GM10266 (cell line): ENCODE data around the gene RAB1B.
"Not testable (repeated sequence)": the region's sequence is repeated elsewhere in the genome, so short reads cannot be mapped to it uniquely, and the experiment has no call there.

ENCODE experiments used
- DNase-seq: peaks from one replicate; pipeline ENCODE4 v3.0.0; 2012; ENCODE audit errors: extremely low spot score
- CTCF ChIP-seq: IDR thresholded peaks from 2 replicates; pipeline ENCODE4 v1.5.1; 2012; ENCODE audit warnings: mild to moderate bottlenecking, low read depth; ENCODE audit not compliant: control insufficient read depth, insufficient read depth; ENCODE audit errors: missing control alignments

RAB1B gene

GRCh38 chr11:66293777-66294625 lies 25.6 kb downstream of the RAB1B start:
- no peak for TF ChIP-seq CTCF

GRCh38 chr11:66294626-66295620 lies 26.5 kb downstream of the RAB1B start:
- no peak for TF ChIP-seq CTCF
- no peak for DNase-seq

More at GRCh38 chr11:66293777-66294625, 25.6 kb downstream of the RAB1B start:
- no peak for DNase-seq

- no peak for TF ChIP-seq CTCF
- no peak for DNase-seq
These were observed 29.2 kb downstream of the RAB1B start for GRCh38 chr11:66297610-66298009.

GRCh38 chr11:66299186-66299585 lies 30.7 kb downstream of the RAB1B start:
- no peak for TF ChIP-seq CTCF

GRCh38 chr11:66302656-66303055 lies 34.2 kb downstream of the RAB1B start:
- DNase-seq = no peak
- TF ChIP-seq CTCF = no peak

More at GRCh38 chr11:66299186-66299585, 30.7 kb downstream of the RAB1B start:
- DNase-seq = no peak

GRCh38 chr11:66309475-66309874 lies 41.0 kb downstream of the RAB1B start:
- TF ChIP-seq CTCF = no peak
- DNase-seq = no peak

- TF ChIP-seq CTCF = no peak
- DNase-seq = no peak
These were observed 41.9 kb downstream of the RAB1B start for GRCh38 chr11:66310324-66310723.

- not testable (repeated sequence) for DNase-seq
These were observed 42.5 kb downstream of the RAB1B start for GRCh38 chr11:66310803-66311440.
